Mesenchymal stem cell (in vitro differentiated cells and primary cell): ENCODE data around the gene ZSWIM4.
"Not testable (repeated sequence)": the region's sequence is repeated elsewhere in the genome, so short reads cannot be mapped to it uniquely, and the experiment has no call there.

Experiments used
- DNase-seq: peaks from one replicate; pipeline ENCODE4 v3.0.0-alpha.2; 2013
- H2AFZ ChIP-seq: one replicate; pipeline ENCODE4 v1.6.1; 2013; ENCODE audit warnings: low read depth, mild to moderate bottlenecking, control low read depth, inconsistent platforms, low read length, moderate library complexity
- H2AK5ac ChIP-seq: 2 replicates; pipeline ENCODE4 v1.6.1; 2013; ENCODE audit warnings: low read length, moderate library complexity, mild to moderate bottlenecking, inconsistent platforms; ENCODE audit not compliant: severe bottlenecking
- H2BK120ac ChIP-seq: one replicate; pipeline ENCODE4 v1.6.1; 2013; ENCODE audit warnings: low read depth, mild to moderate bottlenecking, inconsistent platforms, low read length, moderate library complexity
- H2BK12ac ChIP-seq, 2 experiments: one replicate each; pipeline ENCODE4 v1.6.1; 2013; ENCODE audit warnings: inconsistent platforms in 2 of 2, low read length in 2 of 2, mild to moderate bottlenecking in 2 of 2, moderate library complexity in 2 of 2, control low read depth in 1 of 2
- H2BK15ac ChIP-seq: one replicate; pipeline ENCODE4 v1.6.1; 2013; ENCODE audit warnings: mild to moderate bottlenecking, low read depth, inconsistent platforms; ENCODE audit not compliant: poor library complexity, severe bottlenecking
- H2BK5ac ChIP-seq: 2 replicates; pipeline ENCODE4 v1.6.1; 2013; ENCODE audit warnings: low read depth, mild to moderate bottlenecking, low read length, control low read depth, inconsistent platforms; ENCODE audit not compliant: poor library complexity, severe bottlenecking
- H3K14ac ChIP-seq, 2 experiments: one replicate each; pipeline ENCODE4 v1.6.1; 2013; ENCODE audit warnings: inconsistent platforms in 2 of 2, low read length in 2 of 2, control low read depth in 1 of 2, mild to moderate bottlenecking in 1 of 2, moderate library complexity in 1 of 2
- H3K18ac ChIP-seq, 2 experiments: one replicate each; pipeline ENCODE4 v1.6.1; 2013; ENCODE audit warnings: inconsistent platforms in 2 of 2, low read length in 2 of 2, control low read depth in 1 of 2, low read depth in 1 of 2, mild to moderate bottlenecking in 1 of 2
- H3K23ac ChIP-seq, 2 experiments: one replicate each; pipeline ENCODE4 v1.6.1; 2013; ENCODE audit warnings: inconsistent platforms in 2 of 2, low read length in 2 of 2, mild to moderate bottlenecking in 2 of 2, moderate library complexity in 2 of 2, control low read depth in 1 of 2
- H3K27ac ChIP-seq: 2 replicates; pipeline ENCODE4 v1.5.1; 2013; ENCODE audit warnings: mild to moderate bottlenecking, moderate library complexity, low read length, control low read depth, inconsistent platforms; ENCODE audit not compliant: poor library complexity, severe bottlenecking
- H3K27me3 ChIP-seq, 2 experiments: 2 replicates each; pipeline versions ENCODE4 v1.6.1 to v1.7.0; 2013; ENCODE audit warnings: low read length in 2 of 2, mild to moderate bottlenecking in 2 of 2, moderate library complexity in 2 of 2, control low read depth in 1 of 2, inconsistent platforms in 1 of 2; ENCODE audit not compliant: control insufficient read depth in 1 of 2, insufficient read depth in 1 of 2
- H3K36me3 ChIP-seq, 2 experiments: 2 replicates each; pipeline versions ENCODE4 v1.6.1 to v1.7.0; 2013; ENCODE audit warnings: low read length in 2 of 2, control low read depth in 1 of 2, inconsistent platforms in 1 of 2, low read depth in 1 of 2, mild to moderate bottlenecking in 1 of 2; ENCODE audit not compliant: insufficient read depth in 2 of 2, control insufficient read depth in 1 of 2
- H3K4ac ChIP-seq, 2 experiments: one replicate each; pipeline ENCODE4 v1.6.1; 2013; ENCODE audit warnings: inconsistent platforms in 2 of 2, low read length in 2 of 2, mild to moderate bottlenecking in 2 of 2, moderate library complexity in 2 of 2, control low read depth in 1 of 2, low read depth in 1 of 2
- H3K4me1 ChIP-seq: 2 replicates; pipeline ENCODE4 v1.6.1; 2013; ENCODE audit warnings: low read depth, low read length, control low read depth; ENCODE audit not compliant: control insufficient read depth, insufficient read depth
- H3K4me2 ChIP-seq: 2 replicates; pipeline ENCODE4 v1.6.1; 2013; ENCODE audit warnings: low read length, mild to moderate bottlenecking, inconsistent platforms; ENCODE audit not compliant: poor library complexity, severe bottlenecking
- H3K4me3 ChIP-seq, 2 experiments: 2 replicates each; pipeline versions ENCODE4 v1.5.1 to v1.7.0; 2013; ENCODE audit warnings: low read length in 2 of 2, mild to moderate bottlenecking in 2 of 2, control low read depth in 1 of 2, low read depth in 1 of 2; ENCODE audit not compliant: insufficient read depth in 1 of 2
- H3K79me1 ChIP-seq: replicated peaks from 2 replicates; pipeline ENCODE4 v1.6.1; 2013; ENCODE audit warnings: mild to moderate bottlenecking, control low read depth, low read length, inconsistent platforms; ENCODE audit not compliant: poor library complexity, severe bottlenecking
- H3K9ac ChIP-seq: 2 replicates; pipeline ENCODE4 v1.7.0; 2013; ENCODE audit warnings: mild to moderate bottlenecking, low read length, moderate library complexity
- H3K9me3 ChIP-seq: 2 replicates; pipeline ENCODE4 v1.7.0; 2013; ENCODE audit warnings: mild to moderate bottlenecking, low read length; ENCODE audit not compliant: control insufficient read depth
- H4K8ac ChIP-seq: one replicate; pipeline ENCODE4 v1.6.1; 2013; ENCODE audit warnings: inconsistent platforms, mild to moderate bottlenecking, low read length, moderate library complexity
- H4K91ac ChIP-seq: one replicate; pipeline ENCODE4 v1.6.1; 2013; ENCODE audit warnings: mild to moderate bottlenecking, low read length, inconsistent platforms
- WGBS: methylation state at CpG from one replicate; pipeline ENCODE4 v1.1.7; 2013; ENCODE audit warnings: mixed read lengths; 5-methylcytosine and 5-hydroxymethylcytosine counted together

The ZSWIM4 gene

DNA sequence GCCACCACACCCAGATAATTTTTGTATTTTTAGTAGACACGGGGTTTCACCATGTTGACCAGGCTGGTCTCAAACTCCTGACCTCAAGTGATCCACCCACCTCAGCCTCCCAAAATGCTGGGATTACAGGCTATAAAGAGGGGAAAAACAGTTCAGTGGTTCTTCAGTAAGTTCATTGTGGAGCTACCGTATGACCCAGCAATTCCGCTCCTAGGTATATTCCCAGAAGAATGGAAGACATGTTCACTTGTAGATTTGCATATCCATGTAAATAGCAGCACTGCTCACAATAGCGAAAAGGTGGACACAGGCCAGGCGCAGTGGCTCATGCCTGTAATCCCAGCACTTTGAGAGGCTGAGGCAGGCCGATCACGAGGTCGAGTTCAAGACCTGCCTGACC, 15.4 kb upstream of the ZSWIM4 start:
- H2AK5ac ChIP-seq, H3K4ac ChIP-seq, H3K14ac ChIP-seq, H3K4me2 ChIP-seq, H3K18ac ChIP-seq, H2AFZ ChIP-seq, H3K4me3 ChIP-seq, H4K8ac ChIP-seq, H2BK12ac ChIP-seq, H3K27ac ChIP-seq, H2BK120ac ChIP-seq, H2BK5ac ChIP-seq, H3K9me3 ChIP-seq, H4K91ac ChIP-seq, H3K27me3 ChIP-seq, H3K23ac ChIP-seq, H2BK15ac ChIP-seq, DNase-seq, H3K9ac ChIP-seq: not testable (repeated sequence)
- H3K4me1 ChIP-seq = peaks cover 10% of the 10 kb centered on the region
- H3K36me3 ChIP-seq = peaks cover 37 to 40% of the 10 kb centered on the region in 2 experiments
- H3K79me1 ChIP-seq = peaks cover 22% of the 10 kb centered on the region
- 96% methylated on average over 8 of the region's 8 CpGs for WGBS

DNA sequence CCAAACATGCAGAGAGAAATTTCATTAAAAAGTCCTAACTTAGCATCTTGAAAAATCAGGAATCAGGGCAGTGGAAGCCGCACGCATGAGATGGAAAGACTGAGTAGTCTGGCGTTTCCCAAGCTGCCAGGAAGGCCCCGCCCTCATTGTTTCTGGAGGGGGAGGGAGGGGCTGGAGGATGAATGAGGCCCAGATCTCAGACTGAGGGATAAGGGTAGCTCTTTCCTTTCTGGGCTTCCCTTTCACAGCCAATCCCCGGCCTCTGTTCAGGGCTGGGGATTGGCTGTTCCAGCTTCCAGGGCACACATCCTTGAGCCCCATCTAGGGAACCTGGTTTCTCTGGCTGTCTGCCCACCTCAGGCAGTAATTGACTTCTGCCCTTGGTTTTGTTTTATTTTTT, 13.7 kb upstream of the ZSWIM4 start:
- Histone ChIP-seq H4K8ac (no peak overlapping the region), H3K36me3 (peaks cover 32 to 35% of the 10 kb centered on the region in 2 experiments), H3K9me3 (no peaks in the 10 kb centered on the region), H3K18ac (no peak overlapping the region), H3K14ac (no peak overlapping the region), H2AFZ (no peak overlapping the region), H3K9ac (peak overlapping the region; percentile 67), H3K4me3 (no peak overlapping the region), H2BK12ac (no peak overlapping the region), H3K79me1 (peaks cover 18% of the 10 kb centered on the region), H2BK15ac (no peak overlapping the region), H2BK5ac (no peak overlapping the region), H3K4me1 (peaks cover 7% of the 10 kb centered on the region), H3K23ac (no peak overlapping the region), H2AK5ac (no peak overlapping the region), H3K4ac (no peak overlapping the region), H4K91ac (no peak overlapping the region), H3K27me3 (no peaks in the 10 kb centered on the region), H3K4me2 (no peak overlapping the region), H2BK120ac (no peak overlapping the region), H3K27ac (no peak overlapping the region)
- DNase-seq = peak; percentile 96
- WGBS = 5% methylated on average over 5 of the region's 5 CpGs

DNA sequence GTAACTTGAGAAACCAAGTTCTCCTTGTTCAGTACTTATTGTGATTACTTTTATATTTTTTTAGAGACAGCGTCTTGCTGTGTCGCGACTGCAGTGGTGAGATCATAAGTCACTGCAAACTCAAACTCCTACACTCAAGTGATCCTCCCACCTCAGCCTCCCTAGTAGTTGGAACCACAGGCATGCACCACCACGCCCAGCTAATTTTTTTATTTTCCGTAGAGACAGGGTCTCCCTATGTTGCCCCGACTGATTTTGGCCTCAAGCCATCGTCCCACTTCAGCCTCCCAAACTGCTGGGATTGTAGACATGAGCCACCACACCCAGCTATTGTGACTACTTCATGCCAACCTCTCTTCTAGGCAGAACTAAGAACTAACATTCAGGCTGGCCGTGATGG, 12.7 kb upstream of the ZSWIM4 start:
- Histone ChIP-seq H2BK12ac (no peak overlapping the region), H3K4me1 (peaks cover 11% of the 10 kb centered on the region), H2BK15ac (no peak overlapping the region), H2BK5ac (no peak overlapping the region), H3K79me1 (peaks cover 14% of the 10 kb centered on the region), H3K9me3 (no peaks in the 10 kb centered on the region), H3K23ac (no peak overlapping the region), H3K27me3 (no peaks in the 10 kb centered on the region), H3K4me2 (no peak overlapping the region), H2BK120ac (no peak overlapping the region), H4K8ac (no peak overlapping the region), H3K4ac (no peak overlapping the region), H3K27ac (no peak overlapping the region), H4K91ac (no peak overlapping the region), H3K4me3 (no peak overlapping the region), H2AFZ (no peak overlapping the region), H3K14ac (no peak overlapping the region), H2AK5ac (no peak overlapping the region), H3K36me3 (peaks cover 24 to 25% of the 10 kb centered on the region in 2 experiments), H3K18ac (no peak overlapping the region), H3K9ac (peak overlapping the region; percentile 67)
- WGBS = 94% methylated on average over 8 of the region's 8 CpGs
- no peak for DNase-seq

DNA sequence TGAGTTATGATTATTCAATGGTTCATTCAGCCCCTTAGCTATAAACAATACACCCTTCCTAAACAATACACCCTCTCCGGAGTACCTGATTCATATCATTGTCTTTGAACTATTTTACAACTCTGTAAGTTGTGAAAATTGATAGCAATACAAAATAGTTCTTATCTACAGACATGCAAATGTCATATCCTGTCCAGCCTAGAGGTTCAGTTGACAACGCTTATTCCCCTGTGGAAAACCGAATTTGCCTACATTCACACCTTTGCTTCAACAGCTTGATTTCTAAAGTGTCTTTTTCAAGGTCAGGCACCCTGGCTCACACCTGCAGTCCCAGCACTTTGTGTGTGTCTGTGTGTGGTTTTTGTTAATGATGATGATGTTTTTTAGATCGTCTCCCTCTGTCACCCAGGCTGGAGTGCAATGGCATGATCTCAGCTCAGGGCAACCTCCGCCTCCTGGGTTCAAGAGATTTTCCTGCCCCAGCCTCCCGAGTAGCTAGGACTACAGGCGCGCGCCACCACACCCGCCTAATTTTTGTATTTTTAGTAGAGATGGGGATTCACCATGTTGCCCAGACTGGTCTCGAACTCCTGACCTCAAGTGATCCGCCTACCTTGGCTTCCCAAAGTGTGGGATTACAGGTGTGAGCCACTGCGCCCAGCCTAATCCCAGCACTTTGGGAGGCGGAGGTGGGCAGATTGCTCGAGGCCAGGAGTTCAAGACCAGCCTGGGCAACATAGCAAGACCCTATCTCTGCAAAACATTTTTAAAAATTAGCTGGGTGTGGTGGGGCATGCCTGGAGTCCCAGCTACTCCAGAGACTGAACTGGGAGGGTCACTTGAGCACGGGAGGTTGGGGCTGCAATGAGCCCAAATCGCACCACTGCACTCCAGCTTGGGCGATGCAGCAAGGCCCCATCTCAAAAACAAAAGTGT, 11.4 kb upstream of the ZSWIM4 start:
- Histone ChIP-seq H3K4me1 (peaks cover 20% of the 10 kb centered on the region), H3K79me1 (peaks cover 7% of the 10 kb centered on the region), H2AFZ (no peak overlapping the region), H3K4me3 (no peak overlapping the region), H2AK5ac (peak overlapping the region; percentile 44), H3K18ac (no peak overlapping the region), H2BK5ac (no peak overlapping the region), H4K8ac (no peak overlapping the region), H3K36me3 (peaks cover 11 to 12% of the 10 kb centered on the region in 2 experiments), H3K4me2 (no peak overlapping the region), H3K9ac (no peak overlapping the region), H2BK12ac (peak overlapping the region in 1 of 2 experiments; percentile 32), H3K27me3 (no peaks in the 10 kb centered on the region), H3K9me3 (no peaks in the 10 kb centered on the region), H4K91ac (no peak overlapping the region), H3K4ac (peak overlapping the region in 1 of 2 experiments; percentile 58), H3K23ac (no peak overlapping the region), H3K27ac (no peak overlapping the region), H3K14ac (no peak overlapping the region), H2BK15ac (no peak overlapping the region), H2BK120ac (no peak overlapping the region)
- no peak for DNase-seq
- 92% methylated on average over 15 of the region's 18 CpGs for WGBS
